Thoracic aorta (tissue), 2 donors: ENCODE measurements around the gene NUPR1. TPM values are rescaled to one million over a fixed set of nuclear protein-coding genes. Genes with fewer than 3 reads are reported as not detected.

Experiments
- ATAC-seq: fragments of 150-250 bp; one replicate; pipeline ENCODE4 v1.8.0; 2017; ENCODE audit warnings: low read depth; ENCODE audit not compliant: insufficient number of reproducible peaks, low FRiP score
- DNase-seq: peaks from one replicate; pipeline ENCODE4 v3.0.0-alpha.2; 2020; ENCODE audit warnings: low spot score
- H3K27ac ChIP-seq, 2 donors: fragments of 200-600 bp; sonication (generic); 1 replicate in 1 of 2; 2 replicates in 1 of 2; pipeline ENCODE4 v1.5.1; 2016; ENCODE audit warnings: mild to moderate bottlenecking in 2 of 2, moderate library complexity in 2 of 2
- H3K27me3 ChIP-seq: fragments of 200-600 bp; sonication (generic); replicated peaks from 2 replicates; pipeline ENCODE4 v1.6.0; 2016; ENCODE audit warnings: mild to moderate bottlenecking; ENCODE audit not compliant: insufficient read depth
- H3K36me3 ChIP-seq: fragments of 200-600 bp; sonication (generic); one replicate; pipeline ENCODE4 v1.5.1; 2016
- H3K4me1 ChIP-seq, 2 donors: fragments of 200-600 bp; sonication (generic); 1 replicate in 1 of 2; 2 replicates in 1 of 2; pipeline versions ENCODE4 v1.5.1 to v1.6.0; 2016; ENCODE audit warnings: low read depth in 2 of 2, mild to moderate bottlenecking in 1 of 2; ENCODE audit not compliant: control insufficient read depth in 1 of 2
- H3K4me3 ChIP-seq: fragments of 200-600 bp; sonication (generic); 2 replicates; pipeline ENCODE4 v1.5.1; 2016; ENCODE audit warnings: mild to moderate bottlenecking
- H3K9me3 ChIP-seq: fragments of 200-600 bp; sonication (generic); 2 replicates; pipeline ENCODE4 v1.5.1; 2016
- total RNA-seq, 2 donors: library from RNA; depleted of rRNA; stranded (reverse); fragments of >200 nt; gene quantifications; one replicate each; pipeline versions ENCODE4 v1.1.0 to v1.2.3, GENCODE V29; 2016
- TF ChIP-seq, protein P1 (sequence below): fragments of 200-600 bp; sonication (generic); IDR thresholded peaks from one replicate; pipeline ENCODE4 v1.5.1; 2019; ENCODE audit warnings: antibody characterized with exemption

Gene NUPR1
- total RNA-seq, 2 donors from 2014 or later = 17.7 to 53.5 TPM

DNA sequence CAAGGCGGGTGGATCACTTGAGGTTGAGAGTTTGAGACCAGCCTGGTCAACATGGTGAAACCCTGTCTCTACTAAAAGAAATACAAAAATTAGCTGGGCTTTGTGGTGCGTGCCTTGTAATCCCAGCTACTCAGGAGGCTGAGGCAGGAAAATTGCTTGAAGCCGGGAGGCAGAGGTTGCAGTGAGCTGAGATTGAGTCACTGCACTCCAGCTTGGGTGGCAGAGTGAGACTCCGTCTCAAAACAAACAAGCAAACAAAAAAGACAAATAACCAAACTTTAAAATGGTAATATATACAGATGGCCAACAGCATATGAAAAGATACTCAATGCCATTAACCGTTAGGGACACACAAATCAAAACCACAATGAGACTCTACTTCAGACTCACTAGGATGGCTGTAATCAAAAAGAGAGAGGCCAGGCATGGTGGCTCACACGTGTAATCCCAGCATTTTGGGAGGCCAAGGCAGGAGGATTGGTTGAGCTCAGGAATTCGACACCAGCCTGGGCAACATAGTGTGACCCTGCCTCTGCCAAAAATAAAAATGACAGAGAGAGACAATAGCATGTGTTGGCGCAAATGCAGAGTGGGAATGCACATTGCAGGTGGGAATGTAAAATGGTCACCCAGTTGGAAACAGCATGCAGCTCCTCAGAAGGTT lies 36.8 kb upstream of the NUPR1 start:
- no peak for DNase-seq
- Histone ChIP-seq H3K4me3 (no peak overlapping the region), H3K4me1 (no peaks in the 10 kb centered on the region), H3K36me3 (no peaks in the 10 kb centered on the region), H3K27me3 (no peaks in the 10 kb centered on the region), H3K27ac (no peak overlapping the region), H3K9me3 (no peaks in the 10 kb centered on the region)
- TF ChIP-seq, protein P1, sequence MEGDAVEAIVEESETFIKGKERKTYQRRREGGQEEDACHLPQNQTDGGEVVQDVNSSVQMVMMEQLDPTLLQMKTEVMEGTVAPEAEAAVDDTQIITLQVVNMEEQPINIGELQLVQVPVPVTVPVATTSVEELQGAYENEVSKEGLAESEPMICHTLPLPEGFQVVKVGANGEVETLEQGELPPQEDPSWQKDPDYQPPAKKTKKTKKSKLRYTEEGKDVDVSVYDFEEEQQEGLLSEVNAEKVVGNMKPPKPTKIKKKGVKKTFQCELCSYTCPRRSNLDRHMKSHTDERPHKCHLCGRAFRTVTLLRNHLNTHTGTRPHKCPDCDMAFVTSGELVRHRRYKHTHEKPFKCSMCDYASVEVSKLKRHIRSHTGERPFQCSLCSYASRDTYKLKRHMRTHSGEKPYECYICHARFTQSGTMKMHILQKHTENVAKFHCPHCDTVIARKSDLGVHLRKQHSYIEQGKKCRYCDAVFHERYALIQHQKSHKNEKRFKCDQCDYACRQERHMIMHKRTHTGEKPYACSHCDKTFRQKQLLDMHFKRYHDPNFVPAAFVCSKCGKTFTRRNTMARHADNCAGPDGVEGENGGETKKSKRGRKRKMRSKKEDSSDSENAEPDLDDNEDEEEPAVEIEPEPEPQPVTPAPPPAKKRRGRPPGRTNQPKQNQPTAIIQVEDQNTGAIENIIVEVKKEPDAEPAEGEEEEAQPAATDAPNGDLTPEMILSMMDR = no peak
- ATAC-seq = no peak

GRCh38 chr16:28574925-28575324 lies 36.2 kb upstream of the NUPR1 start:
- no peaks in the 10 kb centered on the region for H3K36me3 ChIP-seq
- H3K27me3 ChIP-seq = no peaks in the 10 kb centered on the region
- DNase-seq (no peak), ATAC-seq (no peak)
- H3K4me1 ChIP-seq = no peaks in the 10 kb centered on the region
- TF ChIP-seq, protein P1 = no peak
- no peak overlapping the region for H3K4me3 ChIP-seq
- no peaks in the 10 kb centered on the region for H3K9me3 ChIP-seq
- H3K27ac ChIP-seq = no peak overlapping the region

DNA sequence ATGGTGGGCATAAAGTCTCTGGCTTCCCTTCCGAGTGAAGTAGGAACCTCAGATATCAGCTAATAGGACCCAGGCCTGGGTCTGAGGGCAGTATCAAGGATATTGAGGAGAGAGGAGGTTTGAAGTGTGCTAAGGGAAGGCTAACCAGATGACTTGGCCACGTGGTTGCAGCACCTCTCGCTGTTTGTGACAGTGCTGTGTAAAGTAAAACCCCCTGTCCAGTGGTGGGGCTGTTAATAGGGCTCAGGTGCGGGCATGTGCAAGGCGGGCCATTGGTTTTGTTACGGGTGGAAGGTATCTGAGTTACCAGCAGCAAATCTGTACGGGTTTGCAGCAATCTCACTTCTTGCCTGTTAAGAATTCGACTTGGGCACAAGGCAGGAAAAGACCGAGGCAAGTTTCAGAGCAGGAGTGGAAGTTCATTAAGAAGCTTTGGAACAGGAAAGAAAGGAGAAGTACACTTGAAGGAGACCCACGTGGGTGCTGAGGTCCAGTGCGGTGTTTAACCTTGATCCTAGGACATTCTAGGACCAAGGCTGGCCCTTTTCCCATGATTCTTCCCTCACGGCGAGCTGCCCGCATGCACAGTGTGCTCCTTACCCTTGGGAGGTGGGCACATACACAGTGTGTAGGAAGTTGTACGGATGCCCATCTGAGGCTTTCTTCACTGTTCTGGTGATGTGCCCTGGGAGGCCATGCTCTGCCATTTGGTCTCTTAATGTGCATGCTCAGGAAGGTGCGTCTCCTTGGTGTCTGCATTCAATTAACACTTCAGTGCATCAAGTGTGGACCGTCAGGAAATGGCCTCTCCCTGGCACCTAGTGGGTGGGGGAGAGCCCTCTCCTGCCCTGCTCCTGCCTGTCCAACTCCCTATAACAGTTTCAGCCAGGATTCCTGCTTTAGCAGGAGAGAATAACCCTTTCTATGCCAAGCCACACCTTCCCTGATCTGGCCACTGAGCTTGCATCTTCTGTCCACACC lies 35.3 kb upstream of the NUPR1 start:
- DNase-seq (no peak), ATAC-seq (no peak)
- no peak overlapping the region for H3K27ac ChIP-seq
- no peaks in the 10 kb centered on the region for H3K27me3 ChIP-seq
- no peaks in the 10 kb centered on the region for H3K4me1 ChIP-seq
- no peak overlapping the region for H3K4me3 ChIP-seq
- H3K9me3 ChIP-seq = no peaks in the 10 kb centered on the region
- TF ChIP-seq, protein P1 = no peak
- no peaks in the 10 kb centered on the region for H3K36me3 ChIP-seq

DNA sequence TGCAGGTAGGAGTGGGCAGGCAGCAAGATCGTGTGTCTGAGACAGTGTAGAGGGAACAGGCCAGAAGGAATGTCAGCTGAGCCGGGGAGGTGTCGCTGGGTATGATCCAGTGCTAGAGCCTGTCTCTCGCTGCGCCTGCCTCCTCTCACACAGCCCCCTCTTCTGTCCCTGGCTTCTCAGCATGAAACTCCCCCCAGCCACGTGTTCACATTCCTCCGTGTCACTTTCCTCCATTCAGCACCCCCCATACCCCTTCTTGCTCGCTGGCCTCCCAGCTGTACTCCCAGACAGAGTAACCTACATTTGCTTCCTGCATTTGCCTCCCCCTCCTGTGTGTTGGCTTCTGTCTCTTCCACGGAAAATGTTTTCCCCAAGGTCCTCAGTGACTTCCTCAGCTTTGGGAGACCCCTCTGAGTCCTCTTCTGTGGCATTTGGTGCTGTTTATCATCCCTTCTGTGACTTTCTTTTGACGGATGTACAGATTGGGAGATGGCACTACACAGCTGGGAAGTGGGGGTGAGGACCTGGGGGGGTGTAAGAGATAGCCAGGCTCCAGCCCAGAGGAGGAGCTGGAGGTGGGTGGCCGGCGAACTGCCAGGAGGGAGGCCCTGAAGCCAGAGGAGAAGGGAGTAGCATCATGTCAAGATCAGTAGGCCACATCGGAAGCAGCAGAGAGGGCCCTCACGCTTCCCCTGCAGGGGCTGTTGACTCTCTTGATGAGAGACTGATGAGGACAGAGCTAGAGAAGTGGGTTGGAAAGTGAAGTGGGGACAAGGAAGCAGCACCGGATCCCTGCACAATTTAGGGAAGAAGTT lies 34.1 kb upstream of the NUPR1 start:
- no peaks in the 10 kb centered on the region for H3K9me3 ChIP-seq
- no peak overlapping the region for H3K4me3 ChIP-seq
- ATAC-seq = no peak

More for the DNA sequence above, 34.1 kb upstream of the NUPR1 start:
- TF ChIP-seq, protein P1 = no peak
- no peaks in the 10 kb centered on the region for H3K27me3 ChIP-seq
- DNase-seq = no peak
- no peaks in the 10 kb centered on the region for H3K4me1 ChIP-seq
- H3K36me3 ChIP-seq = no peaks in the 10 kb centered on the region
- no peak overlapping the region for H3K27ac ChIP-seq
